ENCODE measurements around the gene SBK2. TPM values are rescaled to one million over a fixed set of nuclear protein-coding genes. Genes with fewer than 3 reads are reported as not detected.

SBK2 gene
- total RNA-seq, 1 donor from 2014 or later, result not detected

- no peak for DNase-seq (ENCODE audit: extremely low spot score, unreplicated experiment)
- peak overlapping the region; percentile 91 for H3K4me3 Mint-ChIP-seq (ENCODE audit: unreplicated experiment)
- H3K27ac Mint-ChIP-seq (ENCODE audit: unreplicated experiment), result peak overlapping the region; percentile 63
- TF ChIP-seq CTCF (IDR thresholded peaks at IDR 0.05), result no peak
- H3K36me3 Mint-ChIP-seq (ENCODE audit: unreplicated experiment), result peaks cover 13% of the 10 kb centered on the region
- peaks cover 29% of the 10 kb centered on the region for H3K4me1 Mint-ChIP-seq (ENCODE audit: unreplicated experiment)
- H3K9me3 Mint-ChIP-seq (ENCODE audit: unreplicated experiment), result no peaks in the 10 kb centered on the region
- no peaks in the 10 kb centered on the region for H3K27me3 Mint-ChIP-seq (ENCODE audit: unreplicated experiment)
These were observed 44.4 kb upstream of the SBK2 start for GRCh38 chr19:55581145-55581822.

DNA sequence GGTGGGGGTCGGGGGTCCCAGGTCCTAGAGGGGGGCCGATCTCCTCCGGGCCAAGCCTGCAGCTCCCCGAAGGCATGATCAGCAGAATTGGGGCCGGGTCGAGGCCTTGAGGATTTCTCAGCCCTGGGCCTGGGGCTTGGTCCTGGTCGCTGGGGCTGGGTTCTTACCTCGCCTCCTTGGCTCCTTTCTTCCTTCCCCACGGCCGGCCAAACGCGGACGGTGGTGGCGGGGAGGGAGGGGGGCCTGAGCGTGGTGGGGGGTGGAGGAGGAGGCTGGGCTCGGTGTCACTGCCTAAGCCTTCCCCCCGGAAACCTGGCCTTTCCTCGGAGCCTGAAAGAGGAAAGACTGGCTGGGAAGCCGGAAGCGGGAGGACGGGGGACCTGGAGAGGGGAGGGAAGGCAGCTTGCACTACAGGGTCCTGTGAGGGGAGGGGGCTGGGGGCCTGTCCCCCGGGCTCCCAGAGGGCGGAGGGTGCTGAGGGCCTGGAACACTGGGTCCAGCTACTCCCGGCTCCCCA is 43.8 kb upstream of the SBK2 start, which contains the start of gene ZNF579:
TSS of gene ZNF579 (minus strand) at position 221 of the 517 bp plus-strand sequence. CDS start 1,209 bp downstream, outside the sequence.
- no peaks in the 10 kb centered on the region for H3K9me3 Mint-ChIP-seq (ENCODE audit: unreplicated experiment)
- H3K4me3 Mint-ChIP-seq (ENCODE audit: unreplicated experiment), result peak within 1 kb of the TSS; percentile 91
- DNase-seq (ENCODE audit: extremely low spot score, unreplicated experiment), result peak; percentile 94
- H3K27ac Mint-ChIP-seq (ENCODE audit: unreplicated experiment), result peak within 1 kb of the TSS; percentile 90
- TF ChIP-seq CTCF (IDR thresholded peaks at IDR 0.05), result no peak
- H3K4me1 Mint-ChIP-seq (ENCODE audit: unreplicated experiment), result peaks cover 24% of the 10 kb centered on the region
- H3K36me3 Mint-ChIP-seq (ENCODE audit: unreplicated experiment), result peaks cover 16% of the 10 kb centered on the region
- no peaks in the 10 kb centered on the region for H3K27me3 Mint-ChIP-seq (ENCODE audit: unreplicated experiment)

- Mint-ChIP-seq H3K9me3 (ENCODE audit: unreplicated experiment) (no peaks in the 10 kb centered on the region), H3K4me3 (ENCODE audit: unreplicated experiment) (peak overlapping the region; percentile 91), H3K27me3 (ENCODE audit: unreplicated experiment) (no peaks in the 10 kb centered on the region), H3K27ac (ENCODE audit: unreplicated experiment) (peak overlapping the region; percentile 90), H3K4me1 (ENCODE audit: unreplicated experiment) (peaks cover 17% of the 10 kb centered on the region), H3K36me3 (ENCODE audit: unreplicated experiment) (peaks cover 16% of the 10 kb centered on the region)
- TF ChIP-seq CTCF (IDR thresholded peaks at IDR 0.05), result no peak
- DNase-seq (ENCODE audit: extremely low spot score, unreplicated experiment), result no peak
These were observed 43.1 kb upstream of the SBK2 start for GRCh38 chr19:55579766-55580621.

- H3K4me3 Mint-ChIP-seq (ENCODE audit: unreplicated experiment), result peak overlapping the region; percentile 91
- H3K36me3 Mint-ChIP-seq (ENCODE audit: unreplicated experiment), result peaks cover 16% of the 10 kb centered on the region
- no peaks in the 10 kb centered on the region for H3K27me3 Mint-ChIP-seq (ENCODE audit: unreplicated experiment)
- H3K27ac Mint-ChIP-seq (ENCODE audit: unreplicated experiment), result peak overlapping the region; percentile 90
- no peaks in the 10 kb centered on the region for H3K9me3 Mint-ChIP-seq (ENCODE audit: unreplicated experiment)
- DNase-seq (ENCODE audit: extremely low spot score, unreplicated experiment), result no peak
- peaks cover 13% of the 10 kb centered on the region for H3K4me1 Mint-ChIP-seq (ENCODE audit: unreplicated experiment)
- TF ChIP-seq CTCF (IDR thresholded peaks at IDR 0.05), result no peak
These were observed 42.1 kb upstream of the SBK2 start for GRCh38 chr19:55578761-55579747.
